ENCODE data around the gene SYNPR.

Gene SYNPR

DNA sequence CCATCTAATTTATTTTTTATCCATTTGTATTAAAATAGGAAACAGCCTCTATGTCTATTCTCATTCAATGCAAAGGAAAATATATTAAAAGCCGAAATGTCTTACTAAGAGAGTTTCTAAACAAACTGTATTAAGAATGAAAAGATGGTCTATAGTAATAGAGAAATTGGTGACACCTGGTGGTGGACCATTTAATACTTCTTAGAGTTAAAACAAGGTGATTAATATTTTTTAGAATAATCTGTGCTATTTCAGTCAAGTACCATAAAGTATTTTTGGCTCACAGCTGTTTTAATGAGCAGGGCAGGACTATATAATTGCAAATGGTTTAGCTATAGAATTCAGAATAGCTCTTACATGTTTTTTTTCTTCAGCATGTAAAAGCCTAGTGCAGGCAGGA, 55.7 kb downstream of the SYNPR start:
- no peak for FAIRE-seq
- no peak for DNase-seq (ENCODE audit: insufficient read length, low spot score)
- no peak for TF ChIP-seq POLR2A (IDR thresholded peaks at IDR 0.05; ENCODE audit: low read depth, low read length)

DNA sequence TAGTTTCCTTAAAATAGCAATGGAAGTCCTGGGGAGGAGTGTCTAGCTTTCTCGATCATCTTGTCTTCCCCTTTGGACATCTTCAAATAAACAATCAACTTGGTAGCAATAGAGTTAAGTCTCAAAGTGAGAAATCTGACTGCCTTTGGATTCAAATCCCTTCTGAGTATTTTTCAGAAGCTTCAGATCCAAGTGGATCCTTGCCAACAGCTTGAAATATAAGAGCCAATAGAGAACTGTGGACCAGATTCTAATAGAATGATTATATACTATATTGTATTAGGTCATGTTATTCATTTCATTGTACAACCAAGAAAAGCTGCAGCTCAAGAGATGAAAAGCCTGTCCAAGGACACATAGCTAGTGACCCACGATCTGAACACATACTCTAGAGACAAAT, 60.2 kb downstream of the SYNPR start:
- FAIRE-seq (no peak), DNase-seq (ENCODE audit: insufficient read length, low spot score) (no peak)
- no peak for TF ChIP-seq POLR2A (IDR thresholded peaks at IDR 0.05; ENCODE audit: low read depth, low read length)

DNA sequence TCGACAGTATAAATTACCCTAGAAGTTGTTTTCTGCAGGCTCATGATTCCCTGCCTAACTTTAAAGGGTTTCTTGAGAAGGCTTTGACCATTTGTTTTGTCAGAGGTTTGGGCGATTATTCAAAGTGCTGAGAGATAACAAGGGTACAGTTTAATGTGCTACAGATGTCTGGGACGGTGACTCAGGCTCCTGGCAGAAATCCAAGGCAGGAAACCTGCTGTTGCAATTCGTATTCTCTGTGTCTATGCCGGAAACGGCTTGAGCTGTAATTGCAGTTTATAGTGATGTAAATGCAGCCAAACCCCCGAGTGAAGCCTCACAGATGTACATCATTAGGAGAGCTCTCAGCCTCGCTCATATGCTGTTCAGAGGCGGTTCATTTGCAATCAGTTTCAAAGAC, 65.6 kb downstream of the SYNPR start:
- DNase-seq (ENCODE audit: insufficient read length, low spot score) (peak; percentile 12), FAIRE-seq (peak; percentile 94)
- no peak for TF ChIP-seq POLR2A (IDR thresholded peaks at IDR 0.05; ENCODE audit: low read depth, low read length)

DNA sequence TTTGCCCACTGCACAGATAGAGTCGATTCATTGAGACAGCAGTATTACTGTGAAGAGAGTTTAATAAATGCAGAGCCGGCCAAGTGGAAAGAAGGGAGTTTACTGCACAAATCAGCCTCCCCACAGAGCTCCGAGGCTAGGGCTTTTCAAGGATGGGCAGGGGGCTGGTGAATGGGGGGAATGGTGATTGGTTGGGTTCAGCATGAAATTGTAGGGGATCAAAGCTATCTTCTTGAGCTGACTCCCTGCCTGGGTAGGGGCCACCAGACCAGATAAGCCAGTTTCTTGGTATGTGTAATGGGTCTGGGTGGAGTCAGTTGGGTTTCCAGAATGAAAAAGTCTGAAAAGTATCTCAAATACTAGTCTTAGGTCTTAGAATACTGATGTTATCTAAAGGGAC, 66.6 kb downstream of the SYNPR start:
- no peak for TF ChIP-seq POLR2A (IDR thresholded peaks at IDR 0.05; ENCODE audit: low read depth, low read length)
- DNase-seq (ENCODE audit: insufficient read length, low spot score) (no peak), FAIRE-seq (no peak)

DNA sequence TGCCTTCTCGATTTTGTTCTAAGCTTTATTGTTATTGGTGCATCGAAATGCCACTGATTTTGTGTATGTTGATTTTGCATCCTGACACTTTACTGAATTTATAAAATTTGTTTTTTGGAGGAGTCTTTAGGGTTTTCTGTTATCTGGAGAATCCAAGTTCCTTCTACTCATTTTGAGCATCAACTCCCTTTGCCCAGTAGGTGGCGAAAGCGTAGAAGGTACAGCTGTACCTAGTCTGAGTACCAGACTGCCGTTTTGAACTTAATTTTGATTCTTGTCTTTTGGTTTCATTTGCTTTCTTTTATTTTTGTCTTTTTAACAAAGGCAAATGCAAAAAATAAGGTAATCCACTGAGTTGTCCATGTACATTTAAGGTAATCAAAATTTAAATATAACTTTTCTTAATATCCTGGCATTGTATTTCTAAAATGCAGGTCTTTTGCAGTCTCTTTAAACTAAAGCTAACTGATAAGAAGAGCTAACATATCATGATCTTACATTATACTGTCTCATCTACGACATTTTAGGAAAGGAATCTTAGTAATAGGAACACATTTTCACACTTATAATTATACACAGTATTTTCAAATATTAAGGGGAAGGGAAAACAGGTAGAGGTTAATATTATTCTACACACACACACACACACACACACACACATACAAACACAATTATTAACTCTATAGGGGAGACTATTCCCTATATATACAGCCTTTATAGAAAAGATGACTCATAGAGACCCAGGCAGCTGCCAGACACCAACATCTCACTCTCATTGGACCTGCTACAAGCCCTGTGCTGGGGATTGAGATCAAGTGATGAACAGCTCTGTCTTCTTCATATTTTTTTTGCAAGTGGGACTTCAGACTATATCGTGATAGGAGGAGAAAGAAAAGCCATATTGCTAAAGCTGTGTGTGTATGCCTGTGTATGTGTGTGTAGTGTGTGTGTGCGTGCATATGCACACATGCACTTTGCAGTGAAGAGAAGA, 71.8 kb downstream of the SYNPR start:
- TF ChIP-seq POLR2A (IDR thresholded peaks at IDR 0.05; ENCODE audit: low read depth, low read length) = no peak
- DNase-seq (ENCODE audit: insufficient read length, low spot score) (no peak), FAIRE-seq (peak; percentile 75)

DNA sequence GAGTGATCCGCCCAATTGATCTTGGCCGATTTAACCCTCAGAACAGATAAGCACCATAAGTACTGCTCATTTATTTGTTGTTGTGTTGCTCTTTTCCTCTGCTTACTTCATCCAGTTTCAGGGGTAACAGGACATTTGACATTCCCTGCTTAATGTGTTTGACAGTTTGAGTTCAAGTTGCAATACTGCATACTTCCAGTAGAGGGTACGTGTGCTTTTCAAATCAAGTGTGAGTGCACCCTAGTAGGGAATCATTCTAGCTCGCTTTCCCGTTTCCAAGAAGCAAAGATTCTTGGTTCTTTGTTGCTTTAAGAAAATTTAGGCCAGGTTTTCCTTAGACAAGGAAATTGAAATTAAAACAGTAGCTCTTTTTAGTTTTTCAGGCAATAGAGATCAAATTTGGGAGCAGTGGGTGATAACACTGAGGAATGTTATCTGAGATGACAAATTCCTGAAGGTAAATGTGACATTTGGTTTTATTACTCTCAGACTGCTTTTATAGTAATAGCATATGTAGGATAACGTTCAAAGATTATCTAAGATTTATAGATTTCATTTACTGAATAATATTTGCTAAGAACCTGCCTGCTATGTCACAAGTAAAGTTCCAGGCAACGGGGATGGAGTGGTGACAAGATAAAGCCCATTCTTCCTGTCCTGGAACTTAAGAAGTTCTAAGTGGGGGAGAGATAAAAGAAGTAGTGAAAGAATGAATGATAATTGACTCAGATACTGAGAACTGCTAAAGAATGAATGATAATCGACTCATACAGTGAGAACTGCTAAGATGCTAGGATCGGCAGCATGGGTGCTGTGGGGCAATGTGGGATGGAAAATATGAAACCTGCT, 73.3 kb downstream of the SYNPR start:
- DNase-seq (ENCODE audit: insufficient read length, low spot score) = peak; percentile 9
- TF ChIP-seq POLR2A (IDR thresholded peaks at IDR 0.05; ENCODE audit: low read depth, low read length) = no peak
- FAIRE-seq = peak; percentile 94

DNA sequence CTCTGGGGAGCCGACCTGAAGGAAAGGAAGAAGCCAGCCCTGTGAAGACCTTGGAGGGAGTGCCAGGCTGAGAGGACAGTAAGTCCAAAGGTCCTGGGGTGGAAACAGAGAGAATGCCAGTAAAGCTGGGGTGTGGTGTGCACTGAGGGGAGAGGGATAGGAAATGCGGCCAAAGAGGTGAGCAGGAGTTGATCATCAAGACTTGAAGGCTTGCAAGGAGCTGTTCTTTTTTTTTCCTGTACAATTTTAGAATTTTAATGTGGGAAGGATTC, 73.8 kb downstream of the SYNPR start:
- no peak for DNase-seq (ENCODE audit: insufficient read length, low spot score)
- FAIRE-seq = no peak
- no peak for TF ChIP-seq POLR2A (IDR thresholded peaks at IDR 0.05; ENCODE audit: low read depth, low read length)

DNA sequence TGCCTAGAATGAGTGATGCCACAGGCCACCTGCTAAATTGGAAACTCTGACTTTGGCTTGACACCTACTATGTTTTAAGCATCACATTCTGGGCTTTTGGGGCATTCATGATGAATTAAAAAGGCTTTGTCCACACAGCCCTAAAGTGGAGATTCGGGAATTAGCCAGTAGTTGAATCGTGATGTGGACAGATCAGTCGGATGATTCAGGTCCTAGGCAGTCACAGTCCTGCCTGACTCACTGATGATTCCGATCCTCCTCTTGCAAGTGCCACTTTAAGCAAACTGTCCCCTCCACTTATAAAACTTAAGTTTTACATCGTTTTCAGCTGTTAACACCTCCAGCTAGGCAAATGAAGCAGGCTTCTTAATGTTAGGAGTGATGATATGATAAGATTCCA, 75.3 kb downstream of the SYNPR start:
- no peak for TF ChIP-seq POLR2A (IDR thresholded peaks at IDR 0.05; ENCODE audit: low read depth, low read length)
- DNase-seq (ENCODE audit: insufficient read length, low spot score) (no peak), FAIRE-seq (peak; percentile 89)

DNA sequence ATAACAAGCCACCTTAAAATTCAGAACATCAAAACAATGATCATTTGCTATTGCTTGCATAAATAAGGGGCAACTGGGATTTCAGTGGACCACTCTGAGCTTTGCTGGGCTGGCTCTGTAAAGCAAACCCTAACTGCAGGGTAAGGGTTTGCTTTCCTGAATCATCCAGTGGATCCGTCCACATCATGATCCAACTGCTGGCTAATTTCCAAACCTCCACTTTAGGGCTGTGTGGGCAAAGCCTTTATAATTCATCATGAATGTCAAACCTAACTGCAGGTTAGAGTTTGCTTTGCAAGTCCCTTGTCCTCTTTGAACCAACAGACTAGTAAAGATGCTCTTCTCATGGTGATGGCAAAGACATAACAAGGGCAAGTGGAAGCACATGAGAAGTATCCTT, 76.1 kb downstream of the SYNPR start:
- DNase-seq (ENCODE audit: insufficient read length, low spot score) (no peak), FAIRE-seq (no peak)
- no peak for TF ChIP-seq POLR2A (IDR thresholded peaks at IDR 0.05; ENCODE audit: low read depth, low read length)

DNA sequence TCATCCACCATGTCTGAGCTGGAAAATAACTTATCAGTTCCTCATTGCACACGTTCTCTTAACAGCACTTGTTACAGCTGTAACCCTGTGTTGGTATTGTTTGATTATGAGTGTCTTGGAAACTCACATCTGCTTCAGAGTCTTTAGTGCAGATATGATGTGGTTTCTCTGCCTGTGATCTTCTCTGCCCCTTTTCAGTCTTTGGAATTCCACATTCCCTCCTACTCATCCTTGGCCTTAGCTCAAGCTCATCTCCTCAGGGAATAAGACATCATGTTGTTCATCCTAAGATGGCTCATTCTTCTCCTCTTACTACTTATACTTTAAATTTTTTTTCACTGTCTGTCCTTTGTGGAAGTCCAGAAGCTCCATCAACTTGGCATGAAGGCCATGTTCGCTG, 77.7 kb downstream of the SYNPR start:
- TF ChIP-seq POLR2A (IDR thresholded peaks at IDR 0.05; ENCODE audit: low read depth, low read length) = no peak
- DNase-seq (ENCODE audit: insufficient read length, low spot score) (no peak), FAIRE-seq (no peak)

DNA sequence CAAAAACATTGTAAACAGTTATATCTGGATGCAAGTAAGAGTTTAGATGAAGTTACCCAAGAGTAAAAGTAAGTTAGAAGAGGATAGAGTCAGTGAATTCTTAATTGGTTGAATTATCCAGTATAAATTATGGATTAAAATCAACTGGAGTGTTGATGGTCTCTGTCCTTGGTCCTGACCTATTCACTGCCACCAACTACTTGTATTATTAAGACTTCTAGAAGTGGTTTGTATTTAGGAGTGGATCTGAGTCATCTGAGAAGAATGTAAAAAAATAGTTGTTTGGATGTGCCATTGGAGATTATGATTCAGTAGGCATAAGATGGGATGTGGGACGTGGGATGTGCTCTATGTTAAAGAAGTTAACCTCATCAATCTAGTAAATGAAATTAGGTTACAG, 86.4 kb downstream of the SYNPR start:
- no peak for TF ChIP-seq POLR2A (IDR thresholded peaks at IDR 0.05; ENCODE audit: low read depth, low read length)
- no peak for DNase-seq (ENCODE audit: insufficient read length, low spot score)
- FAIRE-seq = no peak

DNA sequence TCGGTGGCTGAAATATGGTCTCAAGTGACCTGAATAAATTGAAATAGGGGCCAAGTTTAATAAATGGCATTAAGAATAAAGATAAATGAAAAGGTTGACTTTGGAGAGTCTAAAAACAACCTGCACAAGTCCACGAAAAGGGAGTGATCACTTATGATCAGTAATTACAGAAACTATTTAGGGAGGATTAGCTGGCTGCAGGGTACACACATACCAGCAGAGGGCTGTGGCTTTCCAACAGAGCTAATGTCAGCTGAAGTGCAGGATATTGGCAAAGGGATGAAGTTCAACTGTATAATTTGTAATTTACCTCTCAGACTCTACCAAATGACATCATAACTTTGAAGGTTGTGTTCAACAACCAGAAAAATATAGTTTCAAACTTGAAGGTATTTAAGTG, 86.8 kb downstream of the SYNPR start:
- DNase-seq (ENCODE audit: insufficient read length, low spot score) (no peak), FAIRE-seq (no peak)
- TF ChIP-seq POLR2A (IDR thresholded peaks at IDR 0.05; ENCODE audit: low read depth, low read length) = no peak

DNA sequence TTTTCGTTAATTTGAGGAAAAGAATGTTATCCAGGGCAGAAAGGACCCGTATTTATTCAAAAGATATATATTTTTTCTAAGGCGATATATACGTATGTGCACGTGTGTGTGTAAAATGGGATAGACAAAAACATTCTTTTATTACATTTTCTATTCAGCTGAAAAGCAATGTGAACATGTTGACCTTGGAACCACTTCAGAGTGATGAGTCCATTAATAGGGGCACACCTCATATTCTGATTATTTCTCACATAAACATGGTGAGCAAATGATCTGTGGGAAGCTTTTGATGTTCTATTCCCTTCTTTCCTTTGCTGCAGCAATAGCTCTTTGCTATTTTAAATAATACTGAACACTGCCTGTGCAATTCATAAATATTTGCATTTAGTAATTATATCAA, 87.6 kb downstream of the SYNPR start:
- no peak for TF ChIP-seq POLR2A (IDR thresholded peaks at IDR 0.05; ENCODE audit: low read depth, low read length)
- DNase-seq (ENCODE audit: insufficient read length, low spot score) (no peak), FAIRE-seq (no peak)

DNA sequence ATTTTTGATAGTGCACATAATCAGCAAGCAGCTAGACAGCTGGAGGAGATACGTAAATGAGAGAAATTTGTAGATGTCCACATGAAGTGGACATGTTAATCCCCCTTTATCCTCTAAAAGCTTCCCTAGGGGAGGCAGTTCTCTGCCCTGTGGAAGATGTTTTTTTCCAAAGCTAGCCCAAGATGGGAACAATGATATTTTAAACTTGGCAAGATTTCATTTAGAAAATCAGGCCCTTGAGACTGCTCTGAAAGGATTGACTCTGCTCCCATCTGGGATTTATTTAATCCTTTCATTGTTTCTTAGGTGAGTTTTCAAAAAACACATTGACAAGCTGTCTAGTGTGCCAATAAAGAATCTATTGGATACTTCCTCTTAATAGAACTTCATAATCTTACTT, 92.0 kb downstream of the SYNPR start:
- no peak for FAIRE-seq
- DNase-seq (ENCODE audit: insufficient read length, low spot score) = no peak
- TF ChIP-seq POLR2A (IDR thresholded peaks at IDR 0.05; ENCODE audit: low read depth, low read length) = no peak

DNA sequence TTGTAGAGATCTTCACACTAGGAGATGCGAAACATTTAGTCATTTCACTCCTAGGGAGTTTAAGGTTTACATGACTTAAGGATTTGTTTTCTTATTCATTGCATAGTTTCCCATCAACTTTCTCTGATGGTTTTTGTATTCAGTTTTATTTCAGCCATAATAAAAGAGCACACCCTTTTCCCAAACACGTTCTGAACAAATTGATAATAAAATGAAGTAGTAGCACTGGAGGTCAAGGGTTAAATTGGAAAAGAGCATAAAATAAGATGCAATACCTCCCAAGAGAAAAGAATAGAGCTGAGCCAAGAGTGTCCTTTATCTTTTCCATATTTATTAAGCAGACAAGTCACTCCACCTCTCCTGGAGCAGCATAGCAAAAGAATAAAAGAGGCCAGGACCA, 104.9 kb downstream of the SYNPR start:
- no peak for TF ChIP-seq POLR2A (IDR thresholded peaks at IDR 0.05; ENCODE audit: low read depth, low read length)
- FAIRE-seq = no peak
- no peak for DNase-seq (ENCODE audit: insufficient read length, low spot score)

All from H54 (cell line).